ENCODE measurements around the gene ARHGEF2.

- peak in 1 of 2 donors; percentile 29 for TF ChIP-seq POLR2A (IDR thresholded peaks at IDR 0.05)
- no peak for TF ChIP-seq CTCF (IDR thresholded peaks at IDR 0.05 in 4 of 5, conservative IDR thresholded peaks at IDR 0.05 in 1 of 5)
These were observed 2.1 kb downstream of the ARHGEF2 start for GRCh38 chr1:155976062-155976912.
